HEK293T (cell line): ENCODE measurements around the gene FAM170B.

Source experiments
- CTCF ChIA-PET: fragments of 350-600 bp; formaldehyde crosslinking; extraction: SDS; loops from one replicate; lab custom pipeline; 2021; ENCODE audit warnings: antibody characterized with exemption, inconsistent platforms; lab: Yijun Ruan, JAX
- POLR2A ChIA-PET: fragments of 350-600 bp; formaldehyde crosslinking; extraction: SDS; loops from one replicate; lab custom pipeline; 2020; ENCODE audit warnings: antibody characterized with exemption, inconsistent platforms; lab: Yijun Ruan, JAX
- DNase-seq: peaks from one replicate; pipeline ENCODE4 v3.0.0; 2012; ENCODE audit warnings: mixed read lengths; ENCODE audit errors: extremely low spot score
- ARNT ChIP-seq: fragments of 450-650 bp; IDR thresholded peaks from 2 replicates; pipeline ENCODE4 v1.6.1; 2017; ENCODE audit warnings: mild to moderate bottlenecking
- BHLHE40 ChIP-seq: fragments of 450-650 bp; IDR thresholded peaks from 2 replicates; pipeline ENCODE4 v1.6.1; 2016; ENCODE audit warnings: mild to moderate bottlenecking, moderate library complexity, borderline replicate concordance
- CTBP1 ChIP-seq: fragments of 450-650 bp; IDR thresholded peaks from 2 replicates; pipeline ENCODE4 v1.6.1; 2016; ENCODE audit warnings: borderline replicate concordance
- ELF4 ChIP-seq: fragments of 450-650 bp; IDR thresholded peaks from 2 replicates; pipeline ENCODE4 v1.6.1; 2017; ENCODE audit warnings: antibody characterized with exemption
- FOXA1 ChIP-seq: fragments of 450-650 bp; IDR thresholded peaks from 2 replicates; pipeline ENCODE4 v1.6.1; 2016; ENCODE audit warnings: mild to moderate bottlenecking
- FOXK2 ChIP-seq: fragments of 450-650 bp; IDR thresholded peaks from 2 replicates; pipeline ENCODE4 v1.6.1; 2016; ENCODE audit warnings: mild to moderate bottlenecking
- FOXM1 ChIP-seq: fragments of 450-650 bp; IDR thresholded peaks from 2 replicates; pipeline ENCODE4 v1.6.1; 2017; ENCODE audit warnings: mild to moderate bottlenecking, borderline replicate concordance
- HDGF ChIP-seq: fragments of 450-650 bp; IDR thresholded peaks from 2 replicates; pipeline ENCODE4 v1.6.1; 2017; ENCODE audit warnings: antibody characterized with exemption, borderline replicate concordance
- L3MBTL2 ChIP-seq: fragments of 450-650 bp; conservative IDR thresholded peaks from 2 replicates; pipeline ENCODE4 v1.6.1; 2016; ENCODE audit warnings: mild to moderate bottlenecking
- LEF1 ChIP-seq: fragments of 450-650 bp; IDR thresholded peaks from 2 replicates; pipeline ENCODE4 v1.6.1; 2017; ENCODE audit warnings: mild to moderate bottlenecking, borderline replicate concordance
- NFRKB ChIP-seq: fragments of 450-650 bp; IDR thresholded peaks from 2 replicates; pipeline ENCODE4 v1.6.1; 2016; ENCODE audit warnings: mild to moderate bottlenecking, moderate library complexity
- SP1 ChIP-seq: fragments of 450-650 bp; IDR thresholded peaks from 2 replicates; pipeline ENCODE4 v1.6.1; 2017
- SUZ12 ChIP-seq: fragments of 450-650 bp; IDR thresholded peaks from 2 replicates; pipeline ENCODE4 v1.6.1; 2016; ENCODE audit warnings: mild to moderate bottlenecking
- TARDBP ChIP-seq: fragments of 450-650 bp; IDR thresholded peaks from 2 replicates; pipeline ENCODE4 v1.6.1; 2016
- ZNF384 ChIP-seq: fragments of 450-650 bp; IDR thresholded peaks from 2 replicates; pipeline ENCODE4 v1.6.1; 2016
- TF ChIP-seq, protein P1 (sequence below): fragments of 450-650 bp; IDR thresholded peaks from 2 replicates; pipeline ENCODE4 v1.6.1; 2016

Gene FAM170B

DNA sequence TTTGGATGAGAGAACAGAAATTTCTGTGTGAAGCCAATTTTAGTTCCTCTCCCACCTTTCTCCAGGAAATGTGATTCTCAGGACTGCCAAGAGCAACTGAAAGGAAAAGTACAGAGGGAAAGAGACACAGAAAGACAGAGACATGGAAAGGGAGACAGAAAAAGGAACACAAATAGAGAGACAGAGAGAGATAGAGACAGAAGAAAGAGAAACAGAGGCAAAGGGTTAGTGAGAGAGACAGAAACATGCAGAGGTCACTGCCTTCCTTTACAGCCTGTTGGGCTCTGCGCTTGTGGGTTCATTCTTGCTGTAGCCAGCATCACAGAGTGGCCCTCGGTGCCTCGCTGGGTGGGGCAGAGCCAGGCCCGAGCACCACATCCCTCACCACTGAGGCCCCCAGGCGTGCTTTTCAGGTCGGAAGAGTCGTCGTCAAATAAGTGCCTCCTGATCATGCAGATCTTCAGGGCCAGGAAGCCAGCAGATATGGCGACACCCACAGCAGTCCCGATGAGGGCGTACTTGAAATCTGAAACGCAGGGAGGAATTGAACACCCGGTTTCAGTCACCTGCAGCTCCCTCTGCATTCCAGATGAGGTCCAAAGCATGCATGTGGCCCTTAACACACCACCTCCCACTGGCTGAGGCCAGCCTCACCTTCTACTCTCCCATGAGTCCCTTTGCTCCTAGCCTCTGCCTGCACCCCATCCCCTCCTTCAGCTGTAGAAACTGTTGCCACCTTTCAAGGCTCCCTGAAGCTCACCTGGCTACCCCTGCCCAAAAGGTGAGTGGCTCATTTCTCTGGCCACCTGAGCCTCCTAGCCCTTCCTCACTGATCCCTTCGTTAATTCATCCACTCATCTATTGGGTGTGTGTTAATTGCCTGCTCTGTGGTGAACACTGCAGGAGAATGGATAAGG is 32.9 kb upstream of the FAM170B start:
- ChIA-PET POLR2A (no interaction called here), CTCF (no interaction called here)
- TF ChIP-seq CTBP1 (no peak), FOXK2 (no peak), ARNT (no peak), TARDBP (no peak), HDGF (no peak), LEF1 (no peak), FOXM1 (no peak), NFRKB (no peak), ELF4 (no peak), BHLHE40 (no peak), L3MBTL2 (no peak), FOXA1 (no peak), ZNF384 (no peak), SUZ12 (no peak), SP1 (no peak)
- TF ChIP-seq, protein P1, sequence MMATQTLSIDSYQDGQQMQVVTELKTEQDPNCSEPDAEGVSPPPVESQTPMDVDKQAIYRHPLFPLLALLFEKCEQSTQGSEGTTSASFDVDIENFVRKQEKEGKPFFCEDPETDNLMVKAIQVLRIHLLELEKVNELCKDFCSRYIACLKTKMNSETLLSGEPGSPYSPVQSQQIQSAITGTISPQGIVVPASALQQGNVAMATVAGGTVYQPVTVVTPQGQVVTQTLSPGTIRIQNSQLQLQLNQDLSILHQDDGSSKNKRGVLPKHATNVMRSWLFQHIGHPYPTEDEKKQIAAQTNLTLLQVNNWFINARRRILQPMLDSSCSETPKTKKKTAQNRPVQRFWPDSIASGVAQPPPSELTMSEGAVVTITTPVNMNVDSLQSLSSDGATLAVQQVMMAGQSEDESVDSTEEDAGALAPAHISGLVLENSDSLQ = no peak
- DNase-seq = no peak

DNA sequence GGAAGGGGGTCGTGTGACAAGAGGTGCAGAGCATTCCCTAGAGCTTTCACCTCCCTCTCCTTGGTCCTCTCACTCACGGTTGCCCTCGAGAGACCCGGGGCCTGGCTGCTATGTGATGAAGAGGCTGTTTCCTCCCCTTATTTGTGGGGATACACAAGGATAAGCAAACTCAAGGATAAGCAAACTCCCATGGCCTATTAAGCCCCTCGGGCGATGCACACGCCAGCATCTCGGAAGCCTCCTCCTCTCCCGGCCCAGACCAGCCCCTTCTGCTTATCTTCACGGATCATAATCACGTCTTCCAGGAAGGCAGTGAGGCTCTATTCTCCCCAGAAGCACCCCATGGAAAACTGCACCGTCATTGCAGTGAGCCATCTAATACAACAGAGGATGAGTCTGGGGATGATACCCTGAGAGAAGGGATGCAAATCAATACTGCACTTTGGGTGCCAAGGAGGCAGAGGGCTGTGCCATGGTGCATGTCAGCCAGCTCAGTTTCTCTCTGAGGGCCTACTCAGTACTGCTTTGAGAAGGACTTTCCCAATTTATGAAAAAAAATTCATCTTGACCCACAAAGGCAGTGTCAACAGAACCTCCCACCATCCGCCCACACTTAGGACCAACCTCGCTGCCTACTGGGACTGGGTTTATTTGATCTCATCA is 32.1 kb upstream of the FAM170B start:
- TF ChIP-seq HDGF = no peak
- no peak for TF ChIP-seq BHLHE40
- no peak for TF ChIP-seq FOXK2
- DNase-seq = no peak
- ChIA-PET POLR2A (no interaction called here), CTCF (no interaction called here)

DNA sequence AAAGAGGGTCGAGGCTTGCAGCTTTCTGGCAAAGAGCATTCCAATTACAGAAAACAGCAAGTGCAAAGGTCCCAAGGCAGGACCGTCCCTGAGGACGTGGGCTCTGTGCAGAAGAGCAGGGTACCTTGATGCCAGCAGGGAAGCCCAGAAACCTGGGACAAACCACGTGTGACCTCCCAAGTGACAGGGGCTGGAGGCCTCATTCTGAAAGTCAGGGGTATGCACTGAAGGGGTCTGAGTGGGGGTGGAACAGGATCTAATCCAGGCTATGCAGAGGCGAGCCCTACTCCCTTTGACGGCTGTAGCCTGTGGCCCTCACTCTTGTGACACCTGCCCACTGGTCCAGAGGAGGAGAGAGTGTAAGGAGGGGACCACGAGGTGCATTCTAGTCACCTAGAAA is 31.4 kb upstream of the FAM170B start:
- CTCF ChIA-PET = no interaction called here
- POLR2A ChIA-PET = no interaction called here
- TF ChIP-seq HDGF (no peak), BHLHE40 (no peak), TARDBP (no peak), ELF4 (no peak), LEF1 (no peak), FOXK2 (no peak), SUZ12 (no peak), ARNT (no peak), FOXM1 (no peak), NFRKB (no peak), ZNF384 (no peak), L3MBTL2 (no peak), FOXA1 (no peak), SP1 (no peak), CTBP1 (no peak)
- TF ChIP-seq, protein P1 = no peak
- no peak for DNase-seq

DNA sequence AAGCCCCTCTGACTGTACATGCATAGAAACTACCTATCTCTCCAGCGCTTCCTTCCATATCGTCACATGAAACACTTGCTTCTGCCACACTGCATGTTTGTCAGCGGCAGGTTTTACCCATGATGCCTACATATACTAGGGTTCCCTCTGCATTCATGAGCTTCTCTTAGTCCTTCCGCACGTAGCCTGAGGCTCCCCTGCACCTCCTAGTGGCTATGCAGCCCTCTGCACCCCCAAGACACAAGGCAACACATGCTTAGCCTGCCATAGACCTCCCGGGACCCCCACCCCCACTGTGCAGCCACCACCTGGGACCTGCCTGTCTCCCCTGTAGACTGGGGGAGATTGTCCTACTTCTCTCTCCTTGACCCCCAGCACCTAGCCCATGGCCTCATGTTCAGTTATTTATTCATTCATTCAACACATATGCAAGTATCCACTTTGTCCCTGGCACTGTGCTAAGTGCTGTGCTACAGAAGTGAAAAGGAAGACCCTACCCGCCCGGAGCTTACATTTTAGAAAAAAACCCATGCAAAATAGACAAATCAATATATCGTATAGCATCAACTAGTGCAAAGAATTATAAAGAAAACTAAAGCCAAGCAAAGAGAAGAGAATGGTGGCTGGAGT is 30.9 kb upstream of the FAM170B start:
- CTCF ChIA-PET = interaction anchor here (0.7 to 1.0 kb wide), 4 partner anchors 10 to 118 kb away, joined by 3 to 9 read pairs (median 3); no protein-coding TSS in a partner anchor
- no peak for TF ChIP-seq FOXK2
- no peak for TF ChIP-seq ARNT
- no peak for TF ChIP-seq LEF1
- TF ChIP-seq SP1 = no peak
- TF ChIP-seq TARDBP = no peak
- DNase-seq = peak; percentile 45
- POLR2A ChIA-PET = no interaction called here

DNA sequence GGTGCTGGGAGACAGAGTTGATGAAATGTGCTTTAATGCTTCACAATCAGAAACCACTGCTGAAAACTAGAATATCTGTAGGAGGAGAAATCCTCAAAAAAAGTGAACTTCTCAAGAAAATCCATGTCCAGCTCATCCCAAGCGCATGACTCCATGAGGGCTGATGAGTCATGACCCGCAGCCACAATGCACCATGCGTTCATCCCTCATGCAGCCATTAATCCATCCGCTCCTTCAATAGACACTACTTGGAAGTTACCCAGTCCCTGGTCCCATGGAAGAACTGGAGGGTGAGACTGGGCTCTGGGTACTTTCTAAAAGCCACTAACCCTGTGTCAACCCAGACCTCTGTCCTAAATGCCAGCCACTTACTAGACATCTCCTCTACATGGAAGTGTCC is 29.9 kb upstream of the FAM170B start:
- no peak for DNase-seq
- TF ChIP-seq FOXA1 = no peak
- no peak for TF ChIP-seq BHLHE40
- TF ChIP-seq SUZ12 = no peak
- TF ChIP-seq, protein P1 = no peak
- no peak for TF ChIP-seq SP1
- no peak for TF ChIP-seq HDGF
- TF ChIP-seq FOXK2 = no peak
- no peak for TF ChIP-seq LEF1
- no peak for TF ChIP-seq L3MBTL2
- TF ChIP-seq CTBP1 = no peak
- TF ChIP-seq ELF4 = no peak
- no peak for TF ChIP-seq ZNF384
- no peak for TF ChIP-seq TARDBP
- no peak for TF ChIP-seq FOXM1
- no peak for TF ChIP-seq NFRKB
- TF ChIP-seq ARNT = no peak
- CTCF ChIA-PET = interaction anchor here (0.8 kb wide), 1 partner anchor 118 kb away, joined by 3 read pairs; no protein-coding TSS in a partner anchor
- POLR2A ChIA-PET = no interaction called here
